Measurements from ENCODE around the gene ACOX1. TPM values are rescaled to one million over a fixed set of nuclear protein-coding genes. Genes with fewer than 3 reads are reported as not detected.
A peak's percentile ranks its signal among the peaks of the same experiment; 100 is the strongest.

ACOX1 gene
- total and polyA plus RNA-seq, 2 of the 13 experiments (the other 11 are each of a cell fraction or from before 2014, with no cell fraction given), result 86.4 to 120 TPM

DNA sequence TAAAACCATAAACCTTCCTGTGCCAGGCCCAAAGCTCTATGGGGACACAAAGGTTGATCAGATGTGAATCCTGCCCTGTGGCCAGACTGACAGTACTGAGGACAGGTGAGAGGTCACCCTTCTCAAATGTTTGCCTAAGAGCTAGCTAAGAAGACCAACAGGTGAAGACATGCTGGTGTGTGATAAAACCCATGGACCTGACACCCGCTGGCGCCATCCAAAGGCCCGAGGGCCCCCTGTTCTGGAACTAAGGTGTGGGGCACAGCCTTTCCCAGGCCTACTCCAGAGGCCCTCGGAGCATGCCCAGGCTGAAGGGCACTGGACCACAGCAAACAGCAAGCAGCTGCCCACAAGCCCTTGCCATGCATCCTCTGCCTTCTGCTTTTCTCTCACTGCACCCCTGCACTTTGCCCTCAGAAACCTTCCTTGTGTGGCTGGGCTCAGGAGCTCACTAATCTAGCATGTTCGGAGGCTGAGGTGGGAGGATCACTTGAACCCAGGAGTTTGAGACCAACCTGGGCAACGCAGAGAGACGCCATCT lies 16.5 kb upstream of the ACOX1 start (continued):
- TF ChIP-seq NFKB2 (CRISPR knock-in tag; IDR thresholded peaks at IDR 0.05; ENCODE audit: borderline replicate concordance) (no peak; the same call in 1 of the 2 replicates), TAF1 (CRISPR knock-in tag; IDR thresholded peaks at IDR 0.05) (no peak), POLR2A (IDR thresholded peaks at IDR 0.05; ENCODE audit: insufficient read depth in 1 of 2, low read depth in 2 of 2, low read length in 2 of 2) (no peak), ZNF572 (CRISPR knock-in tag; IDR thresholded peaks at IDR 0.05) (peak; percentile 6; the same call in 1 of the 2 replicates), MEIS2 (CRISPR knock-in tag; IDR thresholded peaks at IDR 0.05) (no peak; the same call in 1 of the 2 replicates), TAF15 (IDR thresholded peaks at IDR 0.05; ENCODE audit: low read depth, low read length, poor library complexity, severe bottlenecking) (no peak), MXD4 (CRISPR knock-in tag; IDR thresholded peaks at IDR 0.05) (no peak), KLF16 (CRISPR knock-in tag; IDR thresholded peaks at IDR 0.05) (0 out of 4 replicates have a peak, but pooled peaks of 1 of the 2 experiments have one; percentile 29), HOXA5 (CRISPR knock-in tag; IDR thresholded peaks at IDR 0.05) (no peak), MYC (CRISPR knock-in tag; IDR thresholded peaks at IDR 0.05; ENCODE audit: borderline replicate concordance) (no peak), KLF6 (CRISPR knock-in tag; IDR thresholded peaks at IDR 0.05) (no peak), NFATC3 (CRISPR knock-in tag; IDR thresholded peaks at IDR 0.05) (no peak), ZNF652 (CRISPR knock-in tag; IDR thresholded peaks at IDR 0.05; ENCODE audit: borderline replicate concordance, low read depth) (no peak), SP1 (IDR thresholded peaks at IDR 0.05) (no peak), SP1 (CRISPR knock-in tag; IDR thresholded peaks at IDR 0.05) (no peak), RAD51 (IDR thresholded peaks at IDR 0.05; ENCODE audit: borderline replicate concordance) (no peak), ZNF3 (CRISPR knock-in tag; IDR thresholded peaks at IDR 0.05) (no peak), RFXAP (CRISPR knock-in tag; IDR thresholded peaks at IDR 0.05; ENCODE audit: borderline replicate concordance) (no peak), ZKSCAN1 (IDR thresholded peaks at IDR 0.05; ENCODE audit: low read length) (no peak), TP53 (CRISPR knock-in tag; conservative IDR thresholded peaks at IDR 0.05) (no peak)
- TF ChIP-seq, protein P1, sequence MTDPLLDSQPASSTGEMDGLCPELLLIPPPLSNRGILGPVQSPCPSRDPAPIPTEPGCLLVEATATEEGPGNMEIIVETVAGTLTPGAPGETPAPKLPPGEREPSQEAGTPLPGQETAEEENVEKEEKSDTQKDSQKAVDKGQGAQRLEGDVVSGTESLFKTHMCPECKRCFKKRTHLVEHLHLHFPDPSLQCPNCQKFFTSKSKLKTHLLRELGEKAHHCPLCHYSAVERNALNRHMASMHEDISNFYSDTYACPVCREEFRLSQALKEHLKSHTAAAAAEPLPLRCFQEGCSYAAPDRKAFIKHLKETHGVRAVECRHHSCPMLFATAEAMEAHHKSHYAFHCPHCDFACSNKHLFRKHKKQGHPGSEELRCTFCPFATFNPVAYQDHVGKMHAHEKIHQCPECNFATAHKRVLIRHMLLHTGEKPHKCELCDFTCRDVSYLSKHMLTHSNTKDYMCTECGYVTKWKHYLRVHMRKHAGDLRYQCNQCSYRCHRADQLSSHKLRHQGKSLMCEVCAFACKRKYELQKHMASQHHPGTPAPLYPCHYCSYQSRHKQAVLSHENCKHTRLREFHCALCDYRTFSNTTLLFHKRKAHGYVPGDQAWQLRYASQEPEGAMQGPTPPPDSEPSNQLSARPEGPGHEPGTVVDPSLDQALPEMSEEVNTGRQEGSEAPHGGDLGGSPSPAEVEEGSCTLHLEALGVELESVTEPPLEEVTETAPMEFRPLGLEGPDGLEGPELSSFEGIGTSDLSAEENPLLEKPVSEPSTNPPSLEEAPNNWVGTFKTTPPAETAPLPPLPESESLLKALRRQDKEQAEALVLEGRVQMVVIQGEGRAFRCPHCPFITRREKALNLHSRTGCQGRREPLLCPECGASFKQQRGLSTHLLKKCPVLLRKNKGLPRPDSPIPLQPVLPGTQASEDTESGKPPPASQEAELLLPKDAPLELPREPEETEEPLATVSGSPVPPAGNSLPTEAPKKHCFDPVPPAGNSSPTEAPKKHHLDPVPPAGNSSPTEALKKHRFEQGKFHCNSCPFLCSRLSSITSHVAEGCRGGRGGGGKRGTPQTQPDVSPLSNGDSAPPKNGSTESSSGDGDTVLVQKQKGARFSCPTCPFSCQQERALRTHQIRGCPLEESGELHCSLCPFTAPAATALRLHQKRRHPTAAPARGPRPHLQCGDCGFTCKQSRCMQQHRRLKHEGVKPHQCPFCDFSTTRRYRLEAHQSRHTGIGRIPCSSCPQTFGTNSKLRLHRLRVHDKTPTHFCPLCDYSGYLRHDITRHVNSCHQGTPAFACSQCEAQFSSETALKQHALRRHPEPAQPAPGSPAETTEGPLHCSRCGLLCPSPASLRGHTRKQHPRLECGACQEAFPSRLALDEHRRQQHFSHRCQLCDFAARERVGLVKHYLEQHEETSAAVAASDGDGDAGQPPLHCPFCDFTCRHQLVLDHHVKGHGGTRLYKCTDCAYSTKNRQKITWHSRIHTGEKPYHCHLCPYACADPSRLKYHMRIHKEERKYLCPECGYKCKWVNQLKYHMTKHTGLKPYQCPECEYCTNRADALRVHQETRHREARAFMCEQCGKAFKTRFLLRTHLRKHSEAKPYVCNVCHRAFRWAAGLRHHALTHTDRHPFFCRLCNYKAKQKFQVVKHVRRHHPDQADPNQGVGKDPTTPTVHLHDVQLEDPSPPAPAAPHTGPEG (CRISPR knock-in tag; IDR thresholded peaks at IDR 0.05), result no peak
- TF ChIP-seq, protein P2, sequence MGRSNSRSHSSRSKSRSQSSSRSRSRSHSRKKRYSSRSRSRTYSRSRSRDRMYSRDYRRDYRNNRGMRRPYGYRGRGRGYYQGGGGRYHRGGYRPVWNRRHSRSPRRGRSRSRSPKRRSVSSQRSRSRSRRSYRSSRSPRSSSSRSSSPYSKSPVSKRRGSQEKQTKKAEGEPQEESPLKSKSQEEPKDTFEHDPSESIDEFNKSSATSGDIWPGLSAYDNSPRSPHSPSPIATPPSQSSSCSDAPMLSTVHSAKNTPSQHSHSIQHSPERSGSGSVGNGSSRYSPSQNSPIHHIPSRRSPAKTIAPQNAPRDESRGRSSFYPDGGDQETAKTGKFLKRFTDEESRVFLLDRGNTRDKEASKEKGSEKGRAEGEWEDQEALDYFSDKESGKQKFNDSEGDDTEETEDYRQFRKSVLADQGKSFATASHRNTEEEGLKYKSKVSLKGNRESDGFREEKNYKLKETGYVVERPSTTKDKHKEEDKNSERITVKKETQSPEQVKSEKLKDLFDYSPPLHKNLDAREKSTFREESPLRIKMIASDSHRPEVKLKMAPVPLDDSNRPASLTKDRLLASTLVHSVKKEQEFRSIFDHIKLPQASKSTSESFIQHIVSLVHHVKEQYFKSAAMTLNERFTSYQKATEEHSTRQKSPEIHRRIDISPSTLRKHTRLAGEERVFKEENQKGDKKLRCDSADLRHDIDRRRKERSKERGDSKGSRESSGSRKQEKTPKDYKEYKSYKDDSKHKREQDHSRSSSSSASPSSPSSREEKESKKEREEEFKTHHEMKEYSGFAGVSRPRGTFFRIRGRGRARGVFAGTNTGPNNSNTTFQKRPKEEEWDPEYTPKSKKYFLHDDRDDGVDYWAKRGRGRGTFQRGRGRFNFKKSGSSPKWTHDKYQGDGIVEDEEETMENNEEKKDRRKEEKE (IDR thresholded peaks at IDR 0.05), result no peak
- TF ChIP-seq, protein P3, sequence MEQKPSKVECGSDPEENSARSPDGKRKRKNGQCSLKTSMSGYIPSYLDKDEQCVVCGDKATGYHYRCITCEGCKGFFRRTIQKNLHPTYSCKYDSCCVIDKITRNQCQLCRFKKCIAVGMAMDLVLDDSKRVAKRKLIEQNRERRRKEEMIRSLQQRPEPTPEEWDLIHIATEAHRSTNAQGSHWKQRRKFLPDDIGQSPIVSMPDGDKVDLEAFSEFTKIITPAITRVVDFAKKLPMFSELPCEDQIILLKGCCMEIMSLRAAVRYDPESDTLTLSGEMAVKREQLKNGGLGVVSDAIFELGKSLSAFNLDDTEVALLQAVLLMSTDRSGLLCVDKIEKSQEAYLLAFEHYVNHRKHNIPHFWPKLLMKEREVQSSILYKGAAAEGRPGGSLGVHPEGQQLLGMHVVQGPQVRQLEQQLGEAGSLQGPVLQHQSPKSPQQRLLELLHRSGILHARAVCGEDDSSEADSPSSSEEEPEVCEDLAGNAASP (CRISPR knock-in tag; IDR thresholded peaks at IDR 0.05; ENCODE audit: borderline replicate concordance), result no peak
